Measurements from ENCODE around the gene EFNA5. TPM values are rescaled to one million over a fixed set of nuclear protein-coding genes. Genes with fewer than 3 reads are reported as not detected.
A peak's percentile ranks its signal among the peaks of the same experiment; 100 is the strongest.

Gene EFNA5
- total RNA-seq, 1 experiment from 2014 or later = 1.5 TPM

DNA sequence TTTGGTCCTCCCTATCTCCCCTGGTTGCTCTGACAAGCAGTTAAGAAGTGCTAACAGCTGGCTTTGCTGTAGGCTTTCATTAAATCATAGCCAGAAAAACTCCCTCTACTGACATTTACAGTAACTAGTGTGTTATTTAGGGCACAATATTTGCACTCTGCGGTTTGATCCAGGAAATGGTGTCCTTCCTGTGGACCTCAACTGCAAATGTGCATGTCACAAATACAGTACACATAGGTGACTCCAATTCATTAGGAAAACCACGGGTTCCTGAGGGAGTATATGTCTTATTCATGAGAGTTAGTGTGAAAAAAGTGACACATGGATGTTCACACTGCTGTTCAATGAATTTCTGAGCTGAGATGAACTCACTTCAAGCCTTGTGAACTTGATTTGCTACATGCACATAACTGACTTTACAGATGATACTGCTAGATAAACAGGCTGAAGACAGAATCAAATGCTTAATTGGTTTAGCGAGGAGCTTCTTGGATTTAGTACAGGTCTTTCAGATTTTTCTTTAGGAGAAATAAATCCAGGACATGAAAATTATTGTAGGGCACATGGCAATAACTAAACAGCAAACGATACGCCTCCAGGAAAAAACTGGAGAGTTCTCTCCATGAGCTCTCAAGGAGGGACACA, 281.5 kb downstream of the EFNA5 start:
- H3K9me3 Mint-ChIP-seq (ENCODE audit: unreplicated experiment) = no peaks in the 10 kb centered on the region
- H3K4me3 Mint-ChIP-seq (ENCODE audit: unreplicated experiment) = no peak overlapping the region
- DNase-seq = no peak
- H3K27me3 ChIP-seq (replicated peaks; ENCODE audit: control insufficient read depth, insufficient read depth, low read length) = no peaks in the 10 kb centered on the region
- no peaks in the 10 kb centered on the region for H3K36me3 Mint-ChIP-seq (ENCODE audit: insufficient read depth, unreplicated experiment)
- no TSS peak for BruUV-seq (replicated peaks)
- ChIA-PET CTCF (no interaction called here), POLR2A (no interaction called here)
- H3K27me3 Mint-ChIP-seq (ENCODE audit: insufficient read depth, unreplicated experiment) = no peaks in the 10 kb centered on the region
- peaks cover 17% of the 10 kb centered on the region for H3K4me1 Mint-ChIP-seq (ENCODE audit: low read depth, unreplicated experiment)
- no peak overlapping the region for H3K27ac Mint-ChIP-seq (ENCODE audit: unreplicated experiment)
- no peaks in the 10 kb centered on the region for H3K36me3 ChIP-seq (ENCODE audit: control insufficient read depth, insufficient read depth, low read length)
- intact Hi-C loops (cut with micrococcal nuclease; ENCODE audit: unreplicated experiment) = loop anchor here (2.0 kb wide), 2 partner anchors 78 to 284 kb away; no protein-coding TSS in a partner anchor
- H3K9me3 ChIP-seq = no peaks in the 10 kb centered on the region
- H3K4me3 ChIP-seq (ENCODE audit: low read depth, low read length) = no peak overlapping the region
- TF ChIP-seq, protein P1, sequence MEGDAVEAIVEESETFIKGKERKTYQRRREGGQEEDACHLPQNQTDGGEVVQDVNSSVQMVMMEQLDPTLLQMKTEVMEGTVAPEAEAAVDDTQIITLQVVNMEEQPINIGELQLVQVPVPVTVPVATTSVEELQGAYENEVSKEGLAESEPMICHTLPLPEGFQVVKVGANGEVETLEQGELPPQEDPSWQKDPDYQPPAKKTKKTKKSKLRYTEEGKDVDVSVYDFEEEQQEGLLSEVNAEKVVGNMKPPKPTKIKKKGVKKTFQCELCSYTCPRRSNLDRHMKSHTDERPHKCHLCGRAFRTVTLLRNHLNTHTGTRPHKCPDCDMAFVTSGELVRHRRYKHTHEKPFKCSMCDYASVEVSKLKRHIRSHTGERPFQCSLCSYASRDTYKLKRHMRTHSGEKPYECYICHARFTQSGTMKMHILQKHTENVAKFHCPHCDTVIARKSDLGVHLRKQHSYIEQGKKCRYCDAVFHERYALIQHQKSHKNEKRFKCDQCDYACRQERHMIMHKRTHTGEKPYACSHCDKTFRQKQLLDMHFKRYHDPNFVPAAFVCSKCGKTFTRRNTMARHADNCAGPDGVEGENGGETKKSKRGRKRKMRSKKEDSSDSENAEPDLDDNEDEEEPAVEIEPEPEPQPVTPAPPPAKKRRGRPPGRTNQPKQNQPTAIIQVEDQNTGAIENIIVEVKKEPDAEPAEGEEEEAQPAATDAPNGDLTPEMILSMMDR (IDR thresholded peaks at IDR 0.05; ENCODE audit: insufficient read depth in 1 of 2, low read depth in 1 of 2, low read length in 1 of 2, severe bottlenecking in 1 of 2, unreplicated experiment in 1 of 2) = no peak
- peaks cover 32% of the 10 kb centered on the region for H3K4me1 ChIP-seq

DNA sequence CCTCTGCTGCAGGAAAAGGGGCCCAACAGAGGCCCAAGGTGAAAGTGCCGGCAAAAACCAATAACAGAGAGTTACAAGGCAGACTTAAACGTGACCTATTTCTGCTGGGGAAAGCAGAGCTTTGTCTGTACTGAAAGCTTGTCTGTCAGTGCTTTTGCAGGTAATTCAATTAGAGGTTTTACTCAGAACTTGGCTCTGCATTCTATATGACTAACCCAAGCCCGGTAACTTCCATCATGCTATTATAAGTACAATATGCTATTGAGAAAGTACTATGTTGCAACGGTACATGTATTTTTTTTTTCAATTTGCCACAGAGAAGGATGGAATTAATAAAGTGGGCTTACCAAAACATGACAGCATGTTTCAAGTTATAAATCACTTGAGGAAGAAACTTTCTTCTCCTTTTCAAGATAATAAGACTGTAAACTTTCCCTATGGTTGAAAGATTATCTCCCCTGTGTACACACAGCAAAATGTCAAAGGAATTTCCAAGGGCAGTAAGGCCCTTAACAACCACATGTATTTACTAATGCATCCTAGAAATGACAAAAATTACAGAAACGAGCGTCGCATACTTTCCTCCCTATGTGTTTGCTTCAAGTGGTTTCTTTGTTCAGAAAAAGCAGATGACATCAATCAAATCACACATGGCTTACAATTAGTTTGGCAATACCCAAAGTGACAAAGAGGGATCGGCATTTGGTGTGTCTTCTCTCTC, 282.4 kb downstream of the EFNA5 start:
- TF ChIP-seq, protein P1 (IDR thresholded peaks at IDR 0.05; ENCODE audit: insufficient read depth in 1 of 2, low read depth in 1 of 2, low read length in 1 of 2, severe bottlenecking in 1 of 2, unreplicated experiment in 1 of 2) = no peak
- Mint-ChIP-seq H3K27me3 (ENCODE audit: insufficient read depth, unreplicated experiment) (no peaks in the 10 kb centered on the region), H3K4me3 (ENCODE audit: unreplicated experiment) (no peak overlapping the region), H3K9me3 (ENCODE audit: unreplicated experiment) (no peaks in the 10 kb centered on the region), H3K36me3 (ENCODE audit: insufficient read depth, unreplicated experiment) (no peaks in the 10 kb centered on the region), H3K27ac (ENCODE audit: unreplicated experiment) (peak overlapping the region; percentile 57), H3K4me1 (ENCODE audit: low read depth, unreplicated experiment) (peaks cover 22% of the 10 kb centered on the region)
- DNase-seq = peak in 1 of 2 experiments; percentile 35
- BruUV-seq (replicated peaks) = no TSS peak
- intact Hi-C loops (cut with micrococcal nuclease; ENCODE audit: unreplicated experiment) = loop anchor here (2.0 kb wide), 2 partner anchors 78 to 284 kb away; no protein-coding TSS in a partner anchor
- no peaks in the 10 kb centered on the region for H3K9me3 ChIP-seq
- H3K36me3 ChIP-seq (ENCODE audit: control insufficient read depth, insufficient read depth, low read length) = no peaks in the 10 kb centered on the region
- peaks cover 35% of the 10 kb centered on the region for H3K4me1 ChIP-seq
- H3K27me3 ChIP-seq (replicated peaks; ENCODE audit: control insufficient read depth, insufficient read depth, low read length) = no peaks in the 10 kb centered on the region
- CTCF ChIA-PET = no interaction called here
- no peak overlapping the region for H3K4me3 ChIP-seq (ENCODE audit: low read depth, low read length)
- POLR2A ChIA-PET = no interaction called here

DNA sequence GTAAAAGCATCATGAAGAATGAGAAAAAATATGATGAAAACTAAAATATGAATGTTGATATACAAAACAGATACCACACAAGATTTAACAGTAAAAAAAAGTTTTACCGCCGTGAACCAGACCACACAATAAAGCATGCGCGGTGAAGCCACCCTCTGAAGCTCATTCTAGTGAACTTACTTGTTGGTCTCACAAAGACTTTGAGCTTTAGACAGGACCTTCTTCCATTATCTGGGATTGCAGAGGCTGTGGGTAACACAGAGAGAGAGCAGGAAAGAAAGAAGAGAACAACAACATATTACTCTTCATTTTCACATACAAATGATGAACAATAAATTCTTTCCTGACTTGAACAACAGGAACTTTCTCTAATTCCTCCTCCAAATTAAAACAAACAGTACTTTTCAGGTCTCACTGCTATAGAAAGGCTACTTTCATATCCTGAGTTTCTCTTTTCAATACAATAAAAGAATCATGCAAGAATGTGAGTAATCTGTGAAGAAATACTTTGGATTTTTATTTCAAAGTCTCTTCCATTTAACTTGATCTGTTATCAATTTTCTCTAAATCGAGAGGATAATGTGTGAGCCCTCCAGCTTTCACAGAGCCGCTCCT, 283.1 kb downstream of the EFNA5 start:
- BruUV-seq (replicated peaks) = no TSS peak
- H3K4me3 Mint-ChIP-seq (ENCODE audit: unreplicated experiment) = no peak overlapping the region
- H3K36me3 ChIP-seq (ENCODE audit: control insufficient read depth, insufficient read depth, low read length) = no peaks in the 10 kb centered on the region
- no peak for DNase-seq
- no peaks in the 10 kb centered on the region for H3K9me3 ChIP-seq
- H3K27me3 Mint-ChIP-seq (ENCODE audit: insufficient read depth, unreplicated experiment) = no peaks in the 10 kb centered on the region
- H3K27me3 ChIP-seq (replicated peaks; ENCODE audit: control insufficient read depth, insufficient read depth, low read length) = no peaks in the 10 kb centered on the region
- peak overlapping the region; percentile 57 for H3K27ac Mint-ChIP-seq (ENCODE audit: unreplicated experiment)
- intact Hi-C loops (cut with micrococcal nuclease; ENCODE audit: unreplicated experiment) = loop anchor here (2.0 kb wide), 2 partner anchors 79 to 285 kb away; no protein-coding TSS in a partner anchor
- CTCF ChIA-PET = no interaction called here
- no peaks in the 10 kb centered on the region for H3K36me3 Mint-ChIP-seq (ENCODE audit: insufficient read depth, unreplicated experiment)
- no peak overlapping the region for H3K4me3 ChIP-seq (ENCODE audit: low read depth, low read length)
- peaks cover 26% of the 10 kb centered on the region for H3K4me1 Mint-ChIP-seq (ENCODE audit: low read depth, unreplicated experiment)
- TF ChIP-seq, protein P1 (IDR thresholded peaks at IDR 0.05; ENCODE audit: insufficient read depth in 1 of 2, low read depth in 1 of 2, low read length in 1 of 2, severe bottlenecking in 1 of 2, unreplicated experiment in 1 of 2) = no peak
- POLR2A ChIA-PET = no interaction called here
- H3K4me1 ChIP-seq = peaks cover 41% of the 10 kb centered on the region
- no peaks in the 10 kb centered on the region for H3K9me3 Mint-ChIP-seq (ENCODE audit: unreplicated experiment)
